Activated naive CD8-positive, alpha-beta T cell treated with anti-CD3 and anti-CD28 coated beads, Interleukin-2, amount 50 U/mL, for 24 hours (primary cell): ENCODE data around the gene TALDO1.

Experiments
- ATAC-seq: fragments of 150-1000 bp; cut with Tn5 transposase; one replicate; pipeline ENCODE4 v1.10.0; 2021
- DNase-seq: peaks from one replicate; pipeline ENCODE4 v3.0.0; 2021
- H3K27ac Mint-ChIP-seq: one replicate; pipeline ENCODE4 v1.8.0; 2021; ENCODE audit warnings: mild to moderate bottlenecking, mixed read lengths
- H3K27me3 Mint-ChIP-seq: one replicate; pipeline ENCODE4 v1.8.0; 2021; ENCODE audit warnings: mixed read lengths
- H3K36me3 Mint-ChIP-seq: one replicate; pipeline ENCODE4 v1.8.0; 2021; ENCODE audit warnings: low read depth, mixed read lengths
- H3K4me1 Mint-ChIP-seq: one replicate; pipeline ENCODE4 v1.8.0; 2021; ENCODE audit warnings: mixed read lengths
- H3K4me3 Mint-ChIP-seq: one replicate; pipeline ENCODE4 v1.8.0; 2021; ENCODE audit warnings: mild to moderate bottlenecking, moderate library complexity, mixed read lengths
- H3K9me3 Mint-ChIP-seq: one replicate; pipeline ENCODE4 v1.8.0; 2021; ENCODE audit warnings: mixed read lengths

Gene TALDO1

DNA sequence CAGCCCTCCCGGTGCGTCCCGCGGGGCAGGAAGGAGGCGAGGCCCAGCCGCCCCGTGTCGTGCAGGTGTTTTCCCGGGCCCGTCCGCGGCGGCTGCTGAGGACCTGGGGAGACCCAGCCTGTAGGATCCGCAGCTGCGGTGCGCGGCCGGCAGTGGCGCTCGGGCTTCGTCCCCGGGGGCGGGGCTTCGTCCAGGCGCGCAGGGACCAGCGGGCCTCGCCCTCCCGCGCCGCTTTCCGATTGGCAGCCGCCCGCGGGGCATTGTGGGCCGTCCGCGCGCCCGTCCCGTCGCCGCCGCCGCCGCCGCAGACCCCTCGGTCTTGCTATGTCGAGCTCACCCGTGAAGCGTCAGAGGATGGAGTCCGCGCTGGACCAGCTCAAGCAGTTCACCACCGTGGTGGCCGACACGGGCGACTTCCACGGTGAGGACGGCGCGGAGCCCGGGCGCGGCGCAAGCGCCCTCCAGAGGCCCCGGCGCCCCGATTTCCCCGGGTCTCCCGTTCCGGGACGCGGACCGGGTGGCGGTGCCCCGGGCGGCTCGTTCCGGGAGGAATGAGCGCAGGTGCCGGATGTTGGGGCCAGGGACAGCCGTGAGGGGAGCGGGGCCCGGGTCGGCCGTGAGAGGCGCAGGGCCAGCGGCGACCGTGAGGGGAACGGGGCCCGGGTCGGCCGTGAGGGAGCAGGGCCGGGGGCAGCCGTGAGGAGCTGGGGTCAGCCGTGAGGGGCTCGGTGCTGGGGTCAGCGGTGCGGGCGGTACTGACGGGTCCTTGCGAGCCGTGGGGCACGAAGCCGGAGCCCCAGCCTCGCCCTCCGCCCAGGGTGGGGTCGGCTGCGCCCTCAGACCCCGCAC is at the start of gene TALDO1:
TALDO1 (plus strand) TSS at position 307 of the 849 bp plus-strand sequence; CDS start at position 325, 18 bp downstream.
- Mint-ChIP-seq H3K9me3 (no peaks in the 10 kb centered on the region), H3K4me1 (peaks cover 21% of the 10 kb centered on the region), H3K27me3 (no peaks in the 10 kb centered on the region), H3K36me3 (peaks cover 6% of the 10 kb centered on the region), H3K27ac (peak within 1 kb of the TSS; percentile 85), H3K4me3 (peak within 1 kb of the TSS; percentile 88)
- ATAC-seq (peak; percentile 91), DNase-seq (peak; percentile 93)

DNA sequence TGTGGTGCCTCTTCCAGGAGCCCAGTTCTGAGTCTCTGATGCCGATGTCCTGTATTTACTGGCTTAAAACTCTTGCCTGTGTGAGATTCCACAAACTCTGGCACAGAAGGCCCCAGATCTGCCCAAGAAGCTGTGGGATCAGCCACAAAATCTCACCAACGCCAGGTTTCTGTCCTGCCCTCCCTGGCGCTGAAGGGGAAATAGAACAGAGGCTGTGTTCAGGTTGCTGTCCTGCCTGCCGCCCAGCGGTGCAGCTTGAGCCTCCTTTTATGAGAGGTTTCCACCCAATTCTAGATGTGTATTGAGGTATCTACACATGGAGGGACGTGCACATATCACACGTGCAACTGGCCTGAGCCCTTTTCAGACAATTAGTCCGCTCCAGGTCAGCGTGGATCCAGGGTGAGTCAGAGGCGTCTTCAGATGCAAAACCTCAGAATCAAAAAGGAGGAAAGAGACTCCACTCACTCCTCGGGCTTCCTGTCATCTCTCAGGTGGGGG is 49.4 kb upstream of the TALDO1 start:
- H3K4me1 Mint-ChIP-seq, result peaks cover 32% of the 10 kb centered on the region
- H3K4me3 Mint-ChIP-seq, result no peak overlapping the region
- no peaks in the 10 kb centered on the region for H3K27me3 Mint-ChIP-seq
- ATAC-seq (no peak), DNase-seq (no peak)
- H3K9me3 Mint-ChIP-seq, result no peaks in the 10 kb centered on the region
- H3K36me3 Mint-ChIP-seq, result peaks cover 3% of the 10 kb centered on the region
- H3K27ac Mint-ChIP-seq, result peak overlapping the region; percentile 20

DNA sequence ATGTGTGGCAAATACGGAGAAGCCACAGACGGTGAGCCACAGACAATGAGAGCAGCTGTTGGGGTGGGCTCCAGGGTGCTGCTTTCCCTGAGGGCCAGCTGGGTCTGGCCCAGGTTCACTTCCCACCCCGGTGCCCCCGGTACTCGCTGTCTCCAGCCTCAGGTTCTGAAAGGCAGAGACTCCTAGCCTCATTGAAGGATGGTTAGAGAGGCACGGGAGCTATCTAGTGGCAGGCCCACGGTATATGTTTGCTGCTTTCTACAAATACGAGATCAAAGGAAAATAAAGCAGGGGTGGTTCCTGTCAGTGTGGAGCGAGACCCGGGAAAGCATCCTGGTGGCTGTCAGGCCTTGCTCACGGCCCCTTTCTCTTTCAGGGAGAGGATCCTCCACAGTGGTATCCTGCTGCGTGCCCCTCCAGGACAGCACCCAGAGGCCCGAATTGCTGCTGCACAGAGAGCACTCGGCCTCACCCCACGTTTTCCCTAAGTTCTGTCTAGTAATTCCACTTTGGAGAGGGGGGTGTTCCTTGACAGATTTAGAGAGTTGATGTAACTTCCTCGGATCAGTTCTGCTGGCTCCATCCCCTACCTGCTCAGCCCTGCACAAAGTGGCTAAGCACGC is 48.7 kb upstream of the TALDO1 start:
- H3K27ac Mint-ChIP-seq, result no peak overlapping the region
- ATAC-seq (no peak), DNase-seq (no peak)
- no peaks in the 10 kb centered on the region for H3K27me3 Mint-ChIP-seq
- no peak overlapping the region for H3K4me3 Mint-ChIP-seq
- H3K36me3 Mint-ChIP-seq, result peaks cover 2% of the 10 kb centered on the region
- H3K9me3 Mint-ChIP-seq, result no peaks in the 10 kb centered on the region
- peaks cover 25% of the 10 kb centered on the region for H3K4me1 Mint-ChIP-seq

DNA sequence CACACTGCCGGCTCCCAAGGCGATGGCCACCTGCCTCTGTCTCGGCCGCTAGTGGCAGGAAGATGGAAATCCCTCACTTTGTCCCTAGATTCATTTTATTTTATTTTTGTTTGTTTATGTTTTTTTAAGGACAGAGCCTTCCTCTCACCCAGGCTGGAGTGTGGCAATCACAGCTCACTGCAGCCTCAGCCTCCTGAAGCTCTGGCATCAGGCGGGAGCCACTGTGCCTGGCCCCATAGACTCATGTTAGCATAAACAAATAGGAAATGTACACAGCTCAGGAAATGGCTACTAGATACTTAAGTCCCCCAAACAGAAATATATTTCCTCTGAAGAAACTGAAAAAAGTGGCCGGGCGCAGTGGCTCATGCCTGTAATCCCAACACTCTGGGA is 48.2 kb upstream of the TALDO1 start:
- ATAC-seq, result no peak
- Mint-ChIP-seq H3K27ac (no peak overlapping the region), H3K27me3 (no peaks in the 10 kb centered on the region), H3K36me3 (peaks cover 2% of the 10 kb centered on the region), H3K9me3 (no peaks in the 10 kb centered on the region), H3K4me1 (peaks cover 23% of the 10 kb centered on the region), H3K4me3 (no peak overlapping the region)
- no peak for DNase-seq

DNA sequence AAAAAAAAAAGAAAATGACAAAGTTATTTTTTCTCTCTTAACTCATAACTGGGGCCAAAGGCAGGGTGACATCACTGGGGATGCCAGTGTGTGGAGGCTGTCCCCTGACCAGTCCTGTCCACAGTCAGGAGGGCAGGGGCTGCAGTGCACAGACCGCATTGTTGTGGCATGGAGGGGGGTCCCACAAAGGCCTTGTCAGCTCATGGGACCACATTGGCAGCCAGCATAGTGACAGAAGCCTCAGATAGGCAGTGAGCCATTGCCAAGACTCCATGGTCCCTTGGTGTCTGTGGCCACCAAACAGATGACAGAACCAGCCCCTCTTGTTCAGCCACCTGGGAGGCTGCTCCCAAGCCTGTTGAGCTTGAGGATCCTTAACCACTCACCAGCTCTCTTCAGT is 47.5 kb upstream of the TALDO1 start:
- ATAC-seq, result no peak
- no peaks in the 10 kb centered on the region for H3K27me3 Mint-ChIP-seq
- no peaks in the 10 kb centered on the region for H3K9me3 Mint-ChIP-seq
- H3K4me1 Mint-ChIP-seq, result peaks cover 23% of the 10 kb centered on the region
- no peak overlapping the region for H3K27ac Mint-ChIP-seq
- peaks cover 2% of the 10 kb centered on the region for H3K36me3 Mint-ChIP-seq
- no peak for DNase-seq
- H3K4me3 Mint-ChIP-seq, result no peak overlapping the region

DNA sequence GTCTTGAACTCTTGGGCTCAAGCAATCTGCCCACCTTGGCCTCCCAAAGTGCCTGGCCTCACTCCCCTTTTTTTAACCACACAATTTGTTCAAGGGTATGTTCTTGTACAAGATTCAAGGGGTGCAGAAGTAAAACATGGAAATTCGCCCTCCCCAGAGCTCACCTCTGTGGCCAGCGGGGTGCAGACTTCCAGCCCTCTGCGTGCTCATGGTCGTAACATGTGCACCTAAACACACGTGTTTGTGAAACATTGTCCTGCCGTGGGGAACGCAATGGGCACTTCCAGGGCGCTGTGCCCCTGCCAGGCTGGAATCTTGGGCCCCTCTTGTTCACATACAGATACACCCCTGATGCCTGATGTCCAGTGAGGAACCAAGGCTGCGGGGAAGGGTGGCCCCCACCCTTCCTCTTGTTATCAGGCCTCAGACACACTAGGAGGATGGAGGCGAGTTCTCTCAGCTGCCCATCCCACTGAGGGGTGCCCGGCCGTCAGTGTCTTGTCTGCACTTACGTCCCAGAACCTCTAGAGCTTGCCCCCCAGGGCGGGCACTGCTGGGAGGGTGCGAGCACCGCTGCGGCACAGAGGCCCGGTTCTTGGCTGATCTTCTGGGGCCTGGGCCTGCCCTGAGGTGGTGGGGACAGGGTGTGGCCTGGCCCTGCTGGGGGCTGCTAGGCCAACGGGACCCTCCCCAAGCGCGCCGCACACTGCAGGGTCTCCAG is 45.4 kb upstream of the TALDO1 start:
- H3K9me3 Mint-ChIP-seq, result no peaks in the 10 kb centered on the region
- H3K36me3 Mint-ChIP-seq, result peaks cover 2% of the 10 kb centered on the region
- ATAC-seq, result no peak
- no peaks in the 10 kb centered on the region for H3K27me3 Mint-ChIP-seq
- H3K4me1 Mint-ChIP-seq, result peaks cover 19% of the 10 kb centered on the region
- no peak overlapping the region for H3K4me3 Mint-ChIP-seq
- no peak for DNase-seq
- no peak overlapping the region for H3K27ac Mint-ChIP-seq

DNA sequence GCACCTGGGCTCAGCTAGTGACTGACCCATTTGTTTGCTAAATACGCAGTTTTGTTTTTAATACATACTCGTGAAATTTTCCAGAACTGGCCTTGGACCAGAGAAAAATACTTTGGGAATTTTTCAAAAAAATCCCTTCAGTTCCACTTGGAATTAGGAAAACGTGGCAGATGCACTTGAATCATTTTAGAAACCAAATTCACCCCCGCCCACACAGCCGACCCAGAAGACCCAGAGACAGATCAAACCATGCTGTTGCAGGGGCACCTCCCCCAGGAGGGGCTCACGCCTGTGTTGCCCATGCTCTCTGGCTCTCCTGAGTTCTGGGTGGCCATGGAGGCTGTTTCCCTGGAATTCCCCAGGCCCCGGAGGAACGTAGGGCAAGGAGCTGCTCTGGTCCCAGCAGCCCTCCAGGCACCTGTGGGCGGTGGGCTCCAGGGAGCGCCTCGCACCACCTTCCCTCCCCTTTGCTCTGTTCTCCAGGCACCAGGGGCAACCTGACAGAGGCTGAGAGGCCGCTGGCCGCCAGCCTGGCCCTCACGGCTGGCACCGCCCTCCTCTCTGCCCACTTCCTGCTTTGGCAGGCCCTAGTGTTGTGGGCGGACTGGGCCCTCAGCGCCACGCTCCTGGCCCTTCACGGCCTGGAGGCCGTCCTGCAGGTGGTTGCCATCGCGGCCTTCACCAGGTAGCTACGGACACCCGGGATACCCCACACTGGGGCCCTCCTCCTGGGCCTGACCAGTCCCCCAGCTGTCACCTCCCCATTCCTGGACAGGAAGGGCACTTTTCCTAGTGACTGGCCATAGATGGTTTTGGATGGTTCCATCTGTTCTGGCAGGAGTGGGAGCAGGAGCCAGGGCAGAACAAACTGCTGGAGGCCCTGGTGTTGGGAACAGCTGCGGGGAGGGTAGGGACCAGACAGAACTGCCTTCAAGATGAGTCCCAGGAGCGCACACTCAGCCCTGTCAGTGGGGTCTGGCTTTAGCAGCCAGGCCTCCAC is 44.5 kb upstream of the TALDO1 start:
- Mint-ChIP-seq H3K4me1 (peaks cover 11% of the 10 kb centered on the region), H3K36me3 (peaks cover 2% of the 10 kb centered on the region)

DNA sequence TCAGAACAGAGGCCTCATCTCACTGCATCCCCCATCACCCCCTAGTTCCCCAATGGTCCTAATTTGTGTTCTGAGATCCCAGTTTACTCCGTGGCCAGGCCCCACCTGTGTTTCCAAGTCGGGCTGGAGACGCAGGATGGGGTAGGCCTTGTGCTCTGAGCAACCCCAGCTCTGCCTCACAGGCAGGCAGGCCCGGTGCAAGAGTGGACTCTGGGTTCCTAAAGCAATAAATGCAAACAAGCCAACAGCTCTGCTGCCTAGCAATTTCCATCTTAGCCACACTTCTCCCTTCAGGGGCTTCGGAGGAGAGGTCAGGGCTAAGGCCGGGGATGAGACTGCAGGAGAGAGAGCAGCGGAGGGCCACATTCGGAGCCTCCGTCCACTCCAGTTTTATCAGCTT is 43.8 kb upstream of the TALDO1 start:
- peaks cover 12% of the 10 kb centered on the region for H3K27me3 Mint-ChIP-seq
- peaks cover 3% of the 10 kb centered on the region for H3K4me1 Mint-ChIP-seq
- no peak for DNase-seq

More for the DNA sequence above, 44.5 kb upstream of the TALDO1 start:
- H3K4me3 Mint-ChIP-seq, result no peak overlapping the region
- ATAC-seq (no peak), DNase-seq (no peak)
- peaks cover 6% of the 10 kb centered on the region for H3K27me3 Mint-ChIP-seq
- H3K9me3 Mint-ChIP-seq, result no peaks in the 10 kb centered on the region
- no peak overlapping the region for H3K27ac Mint-ChIP-seq

DNA sequence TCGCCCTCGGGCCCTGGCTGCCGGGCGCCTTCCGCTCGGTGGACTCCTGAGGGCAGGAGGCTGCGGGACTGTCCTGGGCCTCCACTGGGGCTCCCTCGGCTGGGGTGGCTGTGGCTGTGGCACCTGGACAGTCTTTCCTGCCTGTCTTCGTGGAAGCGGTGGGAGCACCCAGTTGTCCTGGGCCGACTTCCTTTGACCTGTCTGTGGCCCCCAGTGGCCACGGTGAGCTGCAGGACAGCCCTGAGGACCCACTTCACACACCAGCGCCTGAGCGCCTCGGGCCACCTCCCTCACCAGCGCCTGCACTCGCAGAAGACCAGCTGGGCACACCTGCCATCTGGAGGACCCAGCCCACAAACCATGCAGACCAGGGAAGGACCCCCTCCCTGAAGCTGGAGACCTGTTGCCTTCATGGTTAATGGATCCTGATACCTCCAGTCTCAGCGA is 43.0 kb upstream of the TALDO1 start:
- peaks cover 3% of the 10 kb centered on the region for H3K4me1 Mint-ChIP-seq
- H3K36me3 Mint-ChIP-seq, result peaks cover 2% of the 10 kb centered on the region

More for the DNA sequence above, 43.8 kb upstream of the TALDO1 start:
- no peaks in the 10 kb centered on the region for H3K9me3 Mint-ChIP-seq
- no peak overlapping the region for H3K27ac Mint-ChIP-seq
- H3K36me3 Mint-ChIP-seq, result peaks cover 2% of the 10 kb centered on the region
- ATAC-seq, result no peak
- no peak overlapping the region for H3K4me3 Mint-ChIP-seq

DNA sequence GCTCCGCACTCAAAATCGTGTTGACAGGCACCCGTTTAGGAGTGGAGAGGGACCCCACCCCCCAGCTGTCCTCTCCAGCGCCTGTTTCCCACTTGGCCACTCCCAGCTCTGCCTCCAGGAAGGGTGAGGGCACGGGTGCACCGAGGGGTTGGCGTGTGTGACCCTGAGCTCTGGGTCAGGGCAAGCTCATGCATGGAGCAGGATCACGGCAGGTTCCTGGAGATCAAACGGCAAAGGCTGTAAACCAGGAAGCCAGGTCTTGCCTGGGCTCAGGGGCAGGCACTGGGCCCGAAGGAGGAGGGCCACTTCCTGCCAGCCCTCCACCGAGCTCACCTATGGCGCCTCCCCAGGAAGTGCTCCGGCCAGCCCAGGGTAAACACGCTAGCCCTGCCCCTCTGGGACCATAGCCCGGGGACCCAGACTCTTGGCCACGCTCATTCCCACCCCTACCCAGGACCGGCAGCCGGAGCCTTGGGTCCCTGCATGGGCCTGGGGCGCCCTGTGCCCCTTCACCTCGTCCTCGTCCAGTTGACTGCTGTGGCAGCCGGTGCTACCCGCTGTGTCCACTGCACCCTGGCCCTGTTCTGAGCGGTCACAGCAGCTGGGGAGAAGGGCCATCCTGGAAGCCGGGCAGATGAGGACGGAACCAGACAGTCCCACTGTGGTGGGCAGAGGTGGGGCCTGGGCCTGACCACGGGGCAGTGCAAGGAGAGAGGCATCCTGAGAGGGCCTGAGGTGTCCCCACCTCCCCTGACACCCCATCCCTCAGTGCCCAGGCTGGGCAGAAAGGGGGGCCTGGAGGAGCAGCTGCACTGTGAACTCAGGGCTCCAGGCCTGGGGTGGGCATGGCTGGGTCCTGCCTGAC is 42.3 kb upstream of the TALDO1 start:
- DNase-seq (no peak), ATAC-seq (no peak)
- no peak overlapping the region for H3K4me3 Mint-ChIP-seq
- H3K4me1 Mint-ChIP-seq, result peaks cover 3% of the 10 kb centered on the region
- peaks cover 2% of the 10 kb centered on the region for H3K36me3 Mint-ChIP-seq
- no peak overlapping the region for H3K27ac Mint-ChIP-seq
- H3K9me3 Mint-ChIP-seq, result no peaks in the 10 kb centered on the region
- peaks cover 12% of the 10 kb centered on the region for H3K27me3 Mint-ChIP-seq

More for the DNA sequence above, 43.0 kb upstream of the TALDO1 start:
- H3K27ac Mint-ChIP-seq, result no peak overlapping the region
- no peak for ATAC-seq
- no peak for DNase-seq
- H3K9me3 Mint-ChIP-seq, result no peaks in the 10 kb centered on the region
- H3K4me3 Mint-ChIP-seq, result no peak overlapping the region
- H3K27me3 Mint-ChIP-seq, result peaks cover 12% of the 10 kb centered on the region

DNA sequence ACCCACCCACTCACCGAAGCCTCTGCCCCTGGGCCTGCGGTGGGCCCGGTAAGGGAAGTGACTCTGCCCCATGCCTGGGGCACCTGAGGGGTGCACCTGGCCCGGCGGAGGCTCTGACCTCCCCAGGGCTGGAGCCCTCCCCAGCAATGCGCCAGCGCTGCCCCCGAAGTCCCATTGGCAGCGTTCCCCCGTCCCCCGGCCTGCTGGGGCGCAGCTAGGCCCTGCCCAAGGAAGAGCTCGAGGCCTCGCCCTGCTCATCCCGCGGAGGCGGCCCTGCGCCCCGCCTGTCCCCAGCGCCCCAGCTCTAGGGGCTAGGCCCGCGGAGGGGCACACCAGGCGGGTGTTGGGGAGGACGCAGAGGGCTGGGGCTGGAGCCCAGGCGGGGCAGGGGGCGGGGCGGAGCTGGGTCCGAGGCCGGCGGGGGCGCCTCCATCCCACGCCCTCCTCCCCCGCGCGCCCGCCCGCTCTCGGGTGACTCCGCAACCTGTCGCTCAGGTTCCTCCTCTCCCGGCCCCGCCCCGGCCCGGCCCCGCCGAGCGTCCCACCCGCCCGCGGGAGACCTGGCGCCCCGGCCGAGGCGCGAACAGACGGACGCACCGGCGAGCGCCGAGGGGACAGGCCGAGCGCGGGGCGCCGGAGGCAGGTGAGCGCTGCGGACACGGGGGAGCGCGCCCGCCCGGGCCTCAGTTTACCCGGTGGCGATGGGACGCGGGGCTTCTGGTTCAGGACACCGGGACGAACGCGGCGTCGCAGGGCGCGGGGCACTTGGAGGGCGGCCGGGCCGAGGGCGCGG is 41.4 kb upstream of the TALDO1 start, which contains the start of gene EPS8L2:
EPS8L2 (plus strand) TSS at position 586 of the 793 bp plus-strand sequence. CDS start 3,177 bp downstream, outside the sequence.
- Mint-ChIP-seq H3K4me1 (peaks cover 6% of the 10 kb centered on the region), H3K9me3 (no peaks in the 10 kb centered on the region), H3K27ac (no peak within 1 kb of the TSS), H3K27me3 (peaks cover 17% of the 10 kb centered on the region), H3K36me3 (peaks cover 2% of the 10 kb centered on the region), H3K4me3 (no peak within 1 kb of the TSS)
- no peak for DNase-seq
- ATAC-seq, result peak; percentile 33

DNA sequence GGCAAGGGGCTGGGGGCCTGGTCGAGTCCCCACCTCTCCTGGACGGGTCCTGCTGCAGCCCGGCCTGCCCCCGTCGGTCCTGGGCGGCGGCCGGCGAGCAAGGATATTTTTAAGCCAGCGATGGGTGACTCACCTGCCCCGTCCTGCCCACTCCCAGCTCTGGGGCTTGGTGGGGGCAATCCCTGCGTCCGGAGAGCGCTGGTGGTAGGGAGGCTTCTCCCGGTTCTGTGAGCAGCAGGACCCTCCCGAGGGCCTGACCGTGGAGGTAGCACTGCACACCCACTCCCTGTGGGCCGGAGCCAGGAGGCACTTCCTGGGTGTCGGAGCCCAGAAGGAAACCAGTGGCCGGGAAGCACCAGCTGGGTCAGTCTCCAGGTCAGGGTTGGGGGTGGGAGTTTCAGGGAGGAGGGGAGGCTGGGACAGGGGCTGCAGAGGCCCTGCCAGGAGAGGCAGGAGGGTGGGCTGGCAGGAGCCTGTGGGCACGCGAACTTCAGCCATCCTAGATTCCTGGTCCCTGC is 40.8 kb upstream of the TALDO1 start:
- peaks cover 24% of the 10 kb centered on the region for H3K27me3 Mint-ChIP-seq
- no peaks in the 10 kb centered on the region for H3K36me3 Mint-ChIP-seq
- no peaks in the 10 kb centered on the region for H3K9me3 Mint-ChIP-seq
- DNase-seq (no peak), ATAC-seq (peak; percentile 8)
- no peak overlapping the region for H3K4me3 Mint-ChIP-seq
- peaks cover 6% of the 10 kb centered on the region for H3K4me1 Mint-ChIP-seq
- H3K27ac Mint-ChIP-seq, result no peak overlapping the region
